GM13976 (cell line): ENCODE data around the gene KRTAP10-1.

Source experiments
- DNase-seq: peaks from one replicate; pipeline ENCODE4 v3.0.0; 2012; ENCODE audit warnings: low spot score
- in situ Hi-C: fragments of 300-500 bp; cut with MboI; formaldehyde crosslinking; loops from one replicate; pipeline ENCODE4 v1.12.0; 2022; ENCODE audit warnings: low sequenced_read_pairs, mixed read lengths, inconsistent platforms; ENCODE audit not compliant: unreplicated experiment
- TF ChIP-seq, protein P1 (sequence below): IDR thresholded peaks from 2 replicates; pipeline ENCODE4 v1.5.1; 2012; ENCODE audit warnings: borderline replicate concordance, mild to moderate bottlenecking; ENCODE audit not compliant: insufficient read depth; ENCODE audit errors: extremely low read depth, missing control alignments, control extremely low read depth

KRTAP10-1 gene

DNA sequence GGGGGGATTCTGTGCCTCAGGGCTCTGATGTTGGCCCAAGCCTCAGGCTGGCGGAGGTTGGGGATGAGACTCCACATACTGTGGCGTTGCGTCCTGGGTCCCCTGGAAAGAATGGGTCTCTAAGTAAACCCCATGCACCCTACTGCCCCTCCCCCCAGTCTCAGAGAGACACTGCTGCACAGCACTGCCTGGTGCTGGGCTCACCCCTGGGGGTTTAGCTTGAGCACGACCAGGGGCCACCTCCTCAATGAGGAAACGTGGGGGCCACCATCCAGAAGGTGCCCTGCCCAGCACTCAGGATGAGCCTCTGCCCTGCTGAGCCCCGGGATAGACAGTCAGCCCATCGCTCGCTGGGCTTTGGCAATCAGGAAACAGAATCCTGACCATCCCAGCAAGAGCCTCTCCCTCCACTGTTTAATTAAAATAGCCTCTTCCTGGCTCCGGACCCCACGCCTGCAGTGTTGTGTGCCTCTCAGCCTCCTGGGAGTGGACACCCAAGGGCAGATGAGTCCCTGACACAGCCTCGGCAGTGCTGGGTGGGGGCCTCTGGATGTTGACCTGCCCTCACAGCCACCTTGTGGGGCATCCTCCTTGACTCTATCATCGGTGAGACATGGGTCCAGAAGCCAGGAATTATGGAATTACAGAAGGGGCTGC, 30.0 kb upstream of the KRTAP10-1 start:
- TF ChIP-seq, protein P1, sequence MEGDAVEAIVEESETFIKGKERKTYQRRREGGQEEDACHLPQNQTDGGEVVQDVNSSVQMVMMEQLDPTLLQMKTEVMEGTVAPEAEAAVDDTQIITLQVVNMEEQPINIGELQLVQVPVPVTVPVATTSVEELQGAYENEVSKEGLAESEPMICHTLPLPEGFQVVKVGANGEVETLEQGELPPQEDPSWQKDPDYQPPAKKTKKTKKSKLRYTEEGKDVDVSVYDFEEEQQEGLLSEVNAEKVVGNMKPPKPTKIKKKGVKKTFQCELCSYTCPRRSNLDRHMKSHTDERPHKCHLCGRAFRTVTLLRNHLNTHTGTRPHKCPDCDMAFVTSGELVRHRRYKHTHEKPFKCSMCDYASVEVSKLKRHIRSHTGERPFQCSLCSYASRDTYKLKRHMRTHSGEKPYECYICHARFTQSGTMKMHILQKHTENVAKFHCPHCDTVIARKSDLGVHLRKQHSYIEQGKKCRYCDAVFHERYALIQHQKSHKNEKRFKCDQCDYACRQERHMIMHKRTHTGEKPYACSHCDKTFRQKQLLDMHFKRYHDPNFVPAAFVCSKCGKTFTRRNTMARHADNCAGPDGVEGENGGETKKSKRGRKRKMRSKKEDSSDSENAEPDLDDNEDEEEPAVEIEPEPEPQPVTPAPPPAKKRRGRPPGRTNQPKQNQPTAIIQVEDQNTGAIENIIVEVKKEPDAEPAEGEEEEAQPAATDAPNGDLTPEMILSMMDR, result no peak
- no peak for DNase-seq
- in situ Hi-C loops, result no loop called here

DNA sequence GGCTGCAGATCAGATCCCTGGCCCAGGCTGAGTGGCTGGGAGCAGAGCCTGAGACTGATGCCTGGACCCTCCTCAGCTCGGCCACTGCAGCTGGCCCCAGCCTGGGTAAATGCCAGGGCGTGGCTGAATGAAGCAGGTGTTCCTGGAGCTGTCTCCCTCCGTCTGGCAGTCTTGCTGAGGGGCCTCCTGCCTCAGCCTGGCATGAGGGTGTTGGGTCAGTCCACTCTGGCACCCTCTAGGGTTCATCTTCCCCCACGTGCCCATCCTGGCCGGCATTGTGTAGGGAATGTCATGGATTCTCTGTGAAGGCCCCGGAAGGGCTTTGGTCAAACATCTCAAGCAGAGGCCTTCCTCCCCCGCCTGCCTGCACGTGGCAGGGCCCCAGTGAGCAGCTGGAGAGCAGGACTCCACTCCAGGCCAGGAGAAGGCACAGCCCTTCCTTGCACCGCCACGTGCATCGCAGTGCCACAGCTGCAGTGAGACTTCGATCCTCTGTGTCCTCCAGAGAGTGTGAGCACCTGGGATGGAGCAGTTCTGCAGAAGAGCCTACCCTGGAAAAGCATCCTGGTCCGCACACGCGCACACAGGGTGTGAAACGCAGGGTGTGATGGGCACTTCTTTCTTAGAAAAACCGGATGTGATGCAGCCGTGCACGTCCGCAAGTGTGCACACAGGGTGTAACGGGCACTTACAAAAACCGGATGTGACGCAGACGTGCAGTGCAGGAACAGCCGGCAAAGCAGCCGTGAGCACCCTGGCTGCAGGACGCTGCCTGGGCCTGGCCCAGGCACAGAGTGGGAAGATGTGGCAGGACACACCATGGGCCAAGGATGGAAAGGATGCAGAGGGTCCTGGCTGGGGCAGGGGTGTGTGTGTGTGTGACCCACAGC, 28.9 kb upstream of the KRTAP10-1 start:
- TF ChIP-seq, protein P1, result no peak
- no peak for DNase-seq
- in situ Hi-C loops, result no loop called here

DNA sequence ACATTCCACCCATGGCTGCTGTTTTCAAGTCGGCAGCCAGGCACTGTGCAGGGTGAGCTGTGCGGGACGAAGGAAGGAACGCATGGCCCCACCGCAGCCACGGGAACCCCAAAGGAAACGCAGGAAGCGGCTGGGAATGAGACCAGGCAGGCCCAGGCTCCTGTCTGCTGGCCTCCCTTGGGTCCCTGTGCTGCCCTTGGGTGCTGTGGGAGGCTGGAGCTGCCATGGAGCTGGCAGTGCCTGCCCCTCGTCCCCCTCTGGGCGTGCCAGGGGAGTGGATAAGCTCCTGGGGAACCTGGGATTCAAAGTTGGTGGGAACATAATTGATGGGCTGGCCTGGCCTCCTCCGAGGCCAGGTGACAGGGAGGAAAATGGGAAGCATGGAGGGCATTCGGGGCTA, 28.3 kb upstream of the KRTAP10-1 start:
- no peak for DNase-seq
- TF ChIP-seq, protein P1, result no peak
- in situ Hi-C loops, result no loop called here

DNA sequence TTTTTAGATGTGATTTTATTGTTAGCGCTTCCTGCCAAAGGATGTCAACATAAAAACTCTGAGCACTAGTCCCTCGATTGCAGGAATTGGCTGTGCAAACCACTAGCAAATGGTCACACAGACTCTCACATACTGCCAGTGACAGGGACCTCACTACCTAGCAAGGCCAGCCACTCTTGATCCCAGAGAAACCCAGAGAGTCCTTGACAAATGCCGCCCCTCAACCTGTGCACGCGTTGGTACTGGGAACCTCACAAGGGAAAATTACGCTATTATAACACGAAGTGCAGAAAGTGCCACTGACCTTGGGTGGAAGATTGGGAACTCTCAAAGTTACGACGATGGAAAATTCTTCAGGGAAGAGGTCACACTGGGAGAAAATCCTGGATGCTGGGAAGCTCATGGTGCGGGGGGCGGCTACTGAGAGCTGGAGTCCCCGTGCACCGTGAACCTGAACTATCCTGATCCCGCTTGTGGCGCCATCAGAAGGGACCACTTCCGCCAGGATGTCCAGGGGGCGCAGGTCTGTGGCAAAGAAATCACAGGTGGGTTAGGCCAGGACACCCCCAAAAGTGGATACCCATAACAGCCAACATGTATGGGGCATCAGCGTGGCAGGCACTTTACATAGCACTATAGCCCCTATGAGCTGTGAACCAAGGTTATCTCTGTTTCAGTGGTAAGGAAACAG, 27.6 kb upstream of the KRTAP10-1 start:
- TF ChIP-seq, protein P1, result no peak
- DNase-seq, result no peak
- in situ Hi-C loops, result no loop called here

DNA sequence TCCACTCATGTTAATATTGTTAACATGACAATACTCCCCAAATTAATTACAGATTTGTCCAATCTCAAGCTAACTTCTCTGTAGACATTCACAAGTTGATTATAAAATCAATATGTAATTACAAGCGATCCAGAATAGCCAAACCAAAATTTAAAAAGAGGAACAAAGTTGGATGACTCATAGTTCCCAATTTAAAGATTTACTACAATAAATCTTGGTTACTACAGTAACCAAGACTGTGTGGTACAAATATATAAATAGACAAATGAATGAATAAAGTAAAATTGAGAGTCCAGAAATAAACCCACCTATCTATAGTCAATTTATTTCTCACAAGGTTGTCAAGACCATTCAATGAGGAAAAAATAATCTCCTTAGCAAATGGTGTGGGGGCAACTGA, 26.4 kb upstream of the KRTAP10-1 start:
- DNase-seq, result no peak
- in situ Hi-C loops, result no loop called here
- TF ChIP-seq, protein P1, result no peak

DNA sequence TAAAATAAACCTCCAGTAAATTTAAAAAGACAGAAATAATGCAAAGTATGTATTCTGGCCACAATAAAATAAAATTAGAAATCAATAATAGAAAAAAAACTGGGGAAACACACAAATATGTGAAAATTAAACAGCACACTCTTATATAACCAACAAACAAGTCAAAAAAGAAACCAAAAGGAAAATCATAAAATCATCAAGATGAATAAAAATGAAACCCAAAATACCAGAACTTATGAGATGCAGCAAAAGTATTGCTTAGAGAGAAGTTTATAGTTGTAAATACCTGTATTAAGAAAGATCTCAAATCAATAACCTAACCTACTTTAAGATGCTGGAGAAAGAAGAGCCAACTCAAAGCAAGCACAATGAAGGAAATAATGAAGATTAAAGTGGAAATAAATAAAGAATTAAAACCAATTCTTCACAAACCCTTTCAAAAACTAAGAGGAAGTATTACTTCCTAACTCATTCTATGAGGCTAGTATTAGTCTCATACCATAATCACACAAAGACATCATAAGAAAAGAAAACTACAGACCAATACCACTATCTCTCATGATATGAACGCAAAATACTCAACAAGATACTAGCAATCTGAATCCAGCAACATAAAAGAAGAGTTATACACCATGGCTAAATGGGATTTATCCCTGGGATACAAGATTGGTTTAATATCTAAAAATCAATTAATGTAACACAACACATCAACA, 25.0 kb upstream of the KRTAP10-1 start:
- in situ Hi-C loops, result no loop called here
- DNase-seq, result no peak
- TF ChIP-seq, protein P1, result no peak
